Suprapubic skin (tissue), 3 donors: ENCODE data around the gene IFI35.

Source experiments
- POLR2A ChIP-seq, 2 donors: fragments of 450-650 bp; IDR thresholded peaks; one replicate each; pipeline ENCODE4 v1.6.1; 2017; ENCODE audit warnings: antibody characterized with exemption in 2 of 2, mild to moderate bottlenecking in 2 of 2, moderate library complexity in 2 of 2
- TF ChIP-seq, protein P1 (sequence below), 2 donors: fragments of 200-600 bp in 1 of 2; fragments of 450-650 bp in 1 of 2; sonication (generic) in 1 of 2; IDR thresholded peaks; one replicate each; pipeline ENCODE4 v1.5.1; 2016 to 2019; ENCODE audit warnings: antibody characterized with exemption in 2 of 2, mild to moderate bottlenecking in 1 of 2, moderate library complexity in 1 of 2

DNA sequence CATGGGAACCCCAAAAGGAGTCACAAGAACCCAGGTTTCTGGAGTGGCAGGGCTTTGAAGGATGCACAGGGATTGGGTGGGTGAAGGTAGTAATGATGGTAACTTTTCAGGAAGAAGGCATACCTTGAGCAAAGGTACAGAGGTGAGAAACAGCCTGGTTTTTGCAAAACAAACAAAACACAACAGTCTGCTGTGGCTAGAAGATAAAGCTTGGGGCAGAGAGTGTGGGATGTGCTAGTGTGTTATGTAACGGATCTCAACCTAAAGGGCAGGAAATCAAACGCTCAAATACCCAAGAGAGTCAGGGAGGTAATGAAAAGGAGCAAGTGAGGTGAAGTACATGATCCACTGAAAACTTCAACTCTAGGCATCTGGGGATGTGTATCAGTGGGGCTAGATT, 31.3 kb upstream of the IFI35 start:
- TF ChIP-seq, protein P1, sequence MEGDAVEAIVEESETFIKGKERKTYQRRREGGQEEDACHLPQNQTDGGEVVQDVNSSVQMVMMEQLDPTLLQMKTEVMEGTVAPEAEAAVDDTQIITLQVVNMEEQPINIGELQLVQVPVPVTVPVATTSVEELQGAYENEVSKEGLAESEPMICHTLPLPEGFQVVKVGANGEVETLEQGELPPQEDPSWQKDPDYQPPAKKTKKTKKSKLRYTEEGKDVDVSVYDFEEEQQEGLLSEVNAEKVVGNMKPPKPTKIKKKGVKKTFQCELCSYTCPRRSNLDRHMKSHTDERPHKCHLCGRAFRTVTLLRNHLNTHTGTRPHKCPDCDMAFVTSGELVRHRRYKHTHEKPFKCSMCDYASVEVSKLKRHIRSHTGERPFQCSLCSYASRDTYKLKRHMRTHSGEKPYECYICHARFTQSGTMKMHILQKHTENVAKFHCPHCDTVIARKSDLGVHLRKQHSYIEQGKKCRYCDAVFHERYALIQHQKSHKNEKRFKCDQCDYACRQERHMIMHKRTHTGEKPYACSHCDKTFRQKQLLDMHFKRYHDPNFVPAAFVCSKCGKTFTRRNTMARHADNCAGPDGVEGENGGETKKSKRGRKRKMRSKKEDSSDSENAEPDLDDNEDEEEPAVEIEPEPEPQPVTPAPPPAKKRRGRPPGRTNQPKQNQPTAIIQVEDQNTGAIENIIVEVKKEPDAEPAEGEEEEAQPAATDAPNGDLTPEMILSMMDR (IDR thresholded peaks at IDR 0.05), result no peak
- no peak for TF ChIP-seq POLR2A (IDR thresholded peaks at IDR 0.05)
